Nephron progenitor cell (in vitro differentiated cells): Measurements from ENCODE around the gene WAS.

ENCODE experiments used
- DNase-seq: peaks from one replicate; pipeline ENCODE4 v3.0.0; 2021
- H3K27ac Mint-ChIP-seq: 2 replicates; pipeline ENCODE4 v1.8.0; 2021; ENCODE audit warnings: mild to moderate bottlenecking, moderate library complexity, mixed read lengths
- H3K27me3 Mint-ChIP-seq: 2 replicates; pipeline ENCODE4 v1.8.0; 2021; ENCODE audit warnings: mild to moderate bottlenecking, low read depth, mixed read lengths; ENCODE audit not compliant: poor library complexity
- H3K36me3 Mint-ChIP-seq: 2 replicates; pipeline ENCODE4 v1.8.0; 2021; ENCODE audit warnings: low read depth, mixed read lengths
- H3K4me1 Mint-ChIP-seq: 2 replicates; pipeline ENCODE4 v1.8.0; 2021; ENCODE audit warnings: mixed read lengths
- H3K4me3 Mint-ChIP-seq: 2 replicates; pipeline ENCODE4 v1.8.0; 2021; ENCODE audit warnings: mild to moderate bottlenecking, moderate library complexity, mixed read lengths
- H3K9me3 Mint-ChIP-seq: 2 replicates; pipeline ENCODE4 v1.8.0; 2021; ENCODE audit warnings: mild to moderate bottlenecking, moderate library complexity, mixed read lengths
- TF ChIP-seq, protein P1 (sequence below): fragments of 200-600 bp; sonication (generic); IDR thresholded peaks from 2 replicates; pipeline ENCODE4 v1.5.0; 2021; ENCODE audit warnings: antibody characterized with exemption

The WAS gene

DNA sequence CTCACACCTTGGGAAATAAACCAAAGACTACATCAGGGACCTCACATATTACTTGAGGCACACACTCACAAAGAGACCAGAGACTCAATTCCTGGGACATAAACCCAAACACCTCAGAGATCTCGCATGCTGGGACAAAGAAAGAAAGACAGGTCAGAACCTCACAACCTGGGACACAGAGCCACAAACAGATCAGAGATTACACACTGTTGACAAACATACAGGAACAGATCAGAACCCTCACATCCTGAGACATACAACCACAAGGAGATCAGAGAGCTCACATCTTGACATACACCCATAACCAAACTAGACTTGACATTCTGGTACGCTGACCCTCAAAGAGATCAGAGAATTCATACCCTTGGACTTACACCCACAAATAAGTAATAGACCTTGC lies 30.2 kb downstream of the WAS start:
- no peak for DNase-seq
- H3K9me3 Mint-ChIP-seq = peaks cover 72% of the 10 kb centered on the region
- no peaks in the 10 kb centered on the region for H3K27me3 Mint-ChIP-seq
- no peak overlapping the region for H3K27ac Mint-ChIP-seq
- H3K4me1 Mint-ChIP-seq = peaks cover 11% of the 10 kb centered on the region
- TF ChIP-seq, protein P1, sequence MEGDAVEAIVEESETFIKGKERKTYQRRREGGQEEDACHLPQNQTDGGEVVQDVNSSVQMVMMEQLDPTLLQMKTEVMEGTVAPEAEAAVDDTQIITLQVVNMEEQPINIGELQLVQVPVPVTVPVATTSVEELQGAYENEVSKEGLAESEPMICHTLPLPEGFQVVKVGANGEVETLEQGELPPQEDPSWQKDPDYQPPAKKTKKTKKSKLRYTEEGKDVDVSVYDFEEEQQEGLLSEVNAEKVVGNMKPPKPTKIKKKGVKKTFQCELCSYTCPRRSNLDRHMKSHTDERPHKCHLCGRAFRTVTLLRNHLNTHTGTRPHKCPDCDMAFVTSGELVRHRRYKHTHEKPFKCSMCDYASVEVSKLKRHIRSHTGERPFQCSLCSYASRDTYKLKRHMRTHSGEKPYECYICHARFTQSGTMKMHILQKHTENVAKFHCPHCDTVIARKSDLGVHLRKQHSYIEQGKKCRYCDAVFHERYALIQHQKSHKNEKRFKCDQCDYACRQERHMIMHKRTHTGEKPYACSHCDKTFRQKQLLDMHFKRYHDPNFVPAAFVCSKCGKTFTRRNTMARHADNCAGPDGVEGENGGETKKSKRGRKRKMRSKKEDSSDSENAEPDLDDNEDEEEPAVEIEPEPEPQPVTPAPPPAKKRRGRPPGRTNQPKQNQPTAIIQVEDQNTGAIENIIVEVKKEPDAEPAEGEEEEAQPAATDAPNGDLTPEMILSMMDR = no peak
- H3K36me3 Mint-ChIP-seq = peaks cover 7% of the 10 kb centered on the region
- H3K4me3 Mint-ChIP-seq = no peak overlapping the region

DNA sequence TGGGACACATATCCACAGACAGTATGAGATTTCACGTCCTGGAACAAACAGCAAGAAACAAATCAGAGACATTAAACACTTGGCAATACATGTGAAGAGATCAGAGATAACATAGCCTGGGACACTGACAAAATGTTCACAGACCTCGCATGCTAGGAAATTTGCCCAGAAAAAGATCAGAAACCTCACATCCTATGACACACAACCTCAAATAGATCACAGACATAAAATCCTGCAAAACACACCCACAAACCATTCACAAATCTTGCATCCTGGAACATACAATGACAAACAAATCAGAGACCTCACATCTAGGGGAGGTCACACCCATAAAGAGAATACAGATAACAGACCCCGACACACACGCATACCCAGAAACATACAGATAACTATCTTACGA lies 31.0 kb downstream of the WAS start:
- Mint-ChIP-seq H3K9me3 (peaks cover 73% of the 10 kb centered on the region), H3K4me3 (no peak overlapping the region), H3K27me3 (no peaks in the 10 kb centered on the region), H3K4me1 (peaks cover 11% of the 10 kb centered on the region), H3K36me3 (peaks cover 6% of the 10 kb centered on the region), H3K27ac (no peak overlapping the region)
- TF ChIP-seq, protein P1 = no peak
- DNase-seq = no peak

DNA sequence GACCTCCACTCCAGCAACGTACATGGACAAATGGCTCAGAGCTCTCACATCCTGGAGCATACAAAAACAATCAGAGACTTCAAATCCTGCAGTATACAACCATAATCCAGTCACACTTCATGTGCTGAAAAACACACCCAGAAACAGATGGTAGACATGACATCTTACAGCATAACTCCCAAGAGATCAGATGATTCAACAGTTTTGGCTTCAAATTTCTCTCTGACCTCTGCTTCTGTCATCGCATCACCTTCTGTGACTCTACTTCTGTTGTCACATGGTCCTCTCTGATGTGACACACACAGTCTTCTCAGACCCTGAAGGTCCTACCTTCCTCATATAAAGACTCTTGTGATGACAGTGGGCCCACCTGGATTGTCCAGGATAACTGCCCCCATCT lies 31.5 kb downstream of the WAS start:
- Mint-ChIP-seq H3K4me3 (no peak overlapping the region), H3K27ac (no peak overlapping the region), H3K27me3 (no peaks in the 10 kb centered on the region), H3K9me3 (peaks cover 73% of the 10 kb centered on the region), H3K36me3 (peaks cover 6% of the 10 kb centered on the region), H3K4me1 (peaks cover 11% of the 10 kb centered on the region)
- DNase-seq = no peak
- TF ChIP-seq, protein P1 = no peak

DNA sequence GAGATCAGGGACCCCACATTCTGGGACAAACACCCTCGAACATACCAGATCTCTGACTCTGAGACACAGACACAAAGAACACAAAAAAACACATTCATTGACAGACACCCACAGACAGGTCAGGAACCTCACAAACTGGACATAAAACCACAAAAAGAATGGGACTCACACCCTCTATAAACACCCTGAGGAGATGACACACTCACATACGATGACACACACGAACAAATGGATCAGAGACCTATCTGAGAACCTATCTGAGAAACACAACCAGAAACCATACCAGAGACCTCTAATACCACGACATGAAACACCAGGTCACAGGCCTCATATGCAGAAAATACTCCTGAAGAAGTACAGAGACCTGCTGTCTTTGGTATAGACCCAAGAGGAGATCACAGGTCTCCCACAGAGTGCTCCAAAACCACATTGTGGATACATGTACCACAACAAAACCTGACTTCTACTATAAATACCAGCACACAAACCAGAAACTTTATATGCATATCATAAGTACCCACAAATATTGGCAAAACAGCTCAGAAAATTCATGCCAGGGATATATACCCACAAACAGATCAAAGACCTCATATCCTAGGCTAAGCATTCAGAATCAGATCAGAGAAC lies 32.4 kb downstream of the WAS start:
- H3K36me3 Mint-ChIP-seq = no peaks in the 10 kb centered on the region
- no peak overlapping the region for H3K4me3 Mint-ChIP-seq
- peak overlapping the region; percentile 36 for H3K27ac Mint-ChIP-seq
- TF ChIP-seq, protein P1 = no peak
- no peaks in the 10 kb centered on the region for H3K27me3 Mint-ChIP-seq
- H3K4me1 Mint-ChIP-seq = peaks cover 11% of the 10 kb centered on the region
- DNase-seq = no peak
- H3K9me3 Mint-ChIP-seq = peaks cover 64% of the 10 kb centered on the region

DNA sequence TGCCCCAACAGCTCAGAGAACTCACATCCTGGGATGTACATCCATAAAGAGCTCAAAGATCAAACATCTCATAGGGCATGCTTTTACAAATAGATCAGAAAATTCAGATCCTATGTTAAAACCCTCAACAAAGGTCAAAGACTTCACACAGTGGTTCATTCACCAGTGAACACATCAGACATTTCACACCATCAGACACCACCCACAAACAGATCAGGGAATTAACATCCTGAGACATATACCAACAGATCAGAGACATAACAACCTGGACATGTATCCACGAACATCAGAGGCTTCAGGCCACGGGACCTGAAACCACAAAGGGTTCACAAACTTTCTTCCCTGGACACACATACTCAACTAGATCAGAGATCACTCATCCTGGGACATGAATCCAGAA lies 36.4 kb downstream of the WAS start:
- Mint-ChIP-seq H3K9me3 (peaks cover 38% of the 10 kb centered on the region), H3K4me3 (no peak overlapping the region), H3K27ac (no peak overlapping the region), H3K36me3 (no peaks in the 10 kb centered on the region), H3K4me1 (peaks cover under 1% of the 10 kb centered on the region), H3K27me3 (peaks cover 3% of the 10 kb centered on the region)
- TF ChIP-seq, protein P1 = no peak
- no peak for DNase-seq

DNA sequence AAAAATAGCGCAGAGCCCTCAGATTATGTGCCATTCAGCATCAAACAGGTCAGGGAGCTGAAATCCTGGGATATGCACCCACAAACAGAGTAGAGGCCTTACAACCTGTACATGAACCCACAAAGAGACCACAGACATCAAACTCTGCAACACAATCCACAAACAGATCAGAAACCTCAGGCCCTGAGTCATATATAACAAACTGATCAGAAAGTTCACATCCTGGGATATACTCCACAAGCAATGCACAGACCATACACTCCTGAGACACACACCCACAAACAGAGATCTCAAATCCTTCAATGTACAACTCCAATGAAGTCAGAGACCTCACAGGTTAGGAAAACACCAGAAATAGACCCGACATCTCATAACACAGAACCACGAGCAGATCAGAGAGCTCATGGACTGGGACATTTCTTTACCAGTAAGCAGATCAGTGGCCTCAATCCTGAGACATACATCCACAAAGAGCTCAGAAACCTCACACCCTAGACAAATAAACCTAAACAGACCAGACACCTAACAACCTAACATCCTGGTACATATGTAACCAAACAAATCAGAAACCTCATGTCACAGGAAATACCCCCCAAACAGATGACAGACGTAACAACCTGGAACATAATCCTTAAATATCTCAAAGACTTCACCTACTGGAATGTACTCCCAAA lies 37.1 kb downstream of the WAS start:
- Mint-ChIP-seq H3K9me3 (peaks cover 37% of the 10 kb centered on the region), H3K36me3 (no peaks in the 10 kb centered on the region), H3K4me3 (no peak overlapping the region), H3K27ac (no peak overlapping the region), H3K4me1 (no peaks in the 10 kb centered on the region), H3K27me3 (peaks cover 3% of the 10 kb centered on the region)
- TF ChIP-seq, protein P1 = no peak
- DNase-seq = no peak
